ENCODE results near the gene GPR137C.

GPR137C gene

DNA sequence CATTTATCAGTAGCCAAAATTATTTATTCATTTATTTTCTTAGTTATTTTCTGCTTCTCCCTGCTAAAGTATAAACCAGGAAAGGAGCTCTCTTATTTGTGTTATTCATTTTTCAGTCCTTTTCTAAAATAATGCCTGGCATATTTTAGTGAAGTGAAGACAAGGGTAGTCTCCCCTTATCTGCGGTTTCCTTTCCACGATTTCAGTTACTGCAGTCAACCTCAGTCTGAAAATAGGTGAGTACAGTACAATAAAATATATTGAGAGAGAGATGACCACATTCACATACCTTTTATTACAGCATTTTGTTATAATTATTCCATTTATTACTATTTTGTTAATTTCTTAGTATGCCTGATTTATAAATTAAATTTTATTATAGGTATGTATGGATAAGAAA is 57.6 kb downstream of the GPR137C start:
- H3K79me2 ChIP-seq = no peaks in the 10 kb centered on the region
- TF ChIP-seq, protein P1, sequence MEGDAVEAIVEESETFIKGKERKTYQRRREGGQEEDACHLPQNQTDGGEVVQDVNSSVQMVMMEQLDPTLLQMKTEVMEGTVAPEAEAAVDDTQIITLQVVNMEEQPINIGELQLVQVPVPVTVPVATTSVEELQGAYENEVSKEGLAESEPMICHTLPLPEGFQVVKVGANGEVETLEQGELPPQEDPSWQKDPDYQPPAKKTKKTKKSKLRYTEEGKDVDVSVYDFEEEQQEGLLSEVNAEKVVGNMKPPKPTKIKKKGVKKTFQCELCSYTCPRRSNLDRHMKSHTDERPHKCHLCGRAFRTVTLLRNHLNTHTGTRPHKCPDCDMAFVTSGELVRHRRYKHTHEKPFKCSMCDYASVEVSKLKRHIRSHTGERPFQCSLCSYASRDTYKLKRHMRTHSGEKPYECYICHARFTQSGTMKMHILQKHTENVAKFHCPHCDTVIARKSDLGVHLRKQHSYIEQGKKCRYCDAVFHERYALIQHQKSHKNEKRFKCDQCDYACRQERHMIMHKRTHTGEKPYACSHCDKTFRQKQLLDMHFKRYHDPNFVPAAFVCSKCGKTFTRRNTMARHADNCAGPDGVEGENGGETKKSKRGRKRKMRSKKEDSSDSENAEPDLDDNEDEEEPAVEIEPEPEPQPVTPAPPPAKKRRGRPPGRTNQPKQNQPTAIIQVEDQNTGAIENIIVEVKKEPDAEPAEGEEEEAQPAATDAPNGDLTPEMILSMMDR (IDR thresholded peaks at IDR 0.05) = no peak
- H2AFZ ChIP-seq = no peak overlapping the region
- H3K4me3 ChIP-seq (ENCODE audit: low read depth, low read length) = no peak overlapping the region
- no peak overlapping the region for H3K27ac ChIP-seq
- no peak overlapping the region for H3K4me2 ChIP-seq (ENCODE audit: low read length)
- H3K9ac ChIP-seq = no peak overlapping the region
- no peaks in the 10 kb centered on the region for H3K27me3 ChIP-seq (ENCODE audit: control insufficient read depth, insufficient read depth, low read length)
- no peaks in the 10 kb centered on the region for H3K4me1 ChIP-seq
- H3K9me3 ChIP-seq (ENCODE audit: control insufficient read depth, low read length) = no peaks in the 10 kb centered on the region
- H3K36me3 ChIP-seq (ENCODE audit: control insufficient read depth, insufficient read depth, low read length) = no peaks in the 10 kb centered on the region

DNA sequence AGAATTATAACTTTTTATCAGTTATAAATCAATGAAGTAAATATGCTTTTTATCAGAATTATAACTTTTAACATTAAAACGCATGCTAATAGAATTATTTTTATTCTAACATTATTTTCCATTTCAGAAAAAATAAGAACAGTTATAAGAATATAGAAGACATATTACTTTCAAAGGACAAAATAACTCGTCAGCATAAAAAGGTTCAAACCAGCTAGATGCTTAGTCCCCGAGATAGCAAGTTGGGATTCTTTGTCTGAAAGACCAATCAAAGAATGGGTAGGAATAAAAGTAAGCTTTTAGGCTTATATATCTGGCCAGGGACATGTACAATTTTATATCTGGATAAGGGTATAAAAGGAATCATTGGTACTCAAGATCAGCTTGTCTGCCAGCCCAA is 66.0 kb downstream of the GPR137C start:
- Histone ChIP-seq H3K4me1 (no peaks in the 10 kb centered on the region), H3K4me3 (ENCODE audit: low read depth, low read length) (no peak overlapping the region), H3K79me2 (no peaks in the 10 kb centered on the region), H2AFZ (no peak overlapping the region), H3K4me2 (ENCODE audit: low read length) (no peak overlapping the region), H3K36me3 (ENCODE audit: control insufficient read depth, insufficient read depth, low read length) (peaks cover 2% of the 10 kb centered on the region), H3K9me3 (ENCODE audit: control insufficient read depth, low read length) (no peaks in the 10 kb centered on the region), H3K27ac (no peak overlapping the region), H3K9ac (no peak overlapping the region), H3K27me3 (ENCODE audit: control insufficient read depth, insufficient read depth, low read length) (no peaks in the 10 kb centered on the region)
- TF ChIP-seq, protein P1 (IDR thresholded peaks at IDR 0.05) = no peak

DNA sequence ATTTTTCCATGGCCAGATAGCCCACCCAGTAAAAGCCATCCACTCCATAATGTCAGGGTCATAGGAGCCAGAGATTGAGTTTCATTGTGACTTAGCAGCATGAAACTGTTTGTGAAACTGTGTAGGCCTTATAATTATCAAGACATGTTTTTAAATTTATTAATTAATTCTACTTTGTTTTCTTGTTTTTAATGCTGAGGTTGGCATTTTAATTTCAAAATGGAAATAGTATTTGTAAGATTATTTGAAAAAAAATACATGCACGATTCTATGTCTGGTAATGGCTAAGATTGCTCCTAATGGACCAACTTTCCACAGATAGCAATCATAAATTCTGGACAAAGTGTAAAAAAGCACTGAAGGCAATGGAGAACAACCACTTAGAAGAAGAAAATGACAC is 67.1 kb downstream of the GPR137C start:
- Histone ChIP-seq H2AFZ (no peak overlapping the region), H3K79me2 (no peaks in the 10 kb centered on the region), H3K4me2 (ENCODE audit: low read length) (no peak overlapping the region), H3K27ac (no peak overlapping the region), H3K9ac (no peak overlapping the region), H3K4me1 (no peaks in the 10 kb centered on the region), H3K27me3 (ENCODE audit: control insufficient read depth, insufficient read depth, low read length) (no peaks in the 10 kb centered on the region), H3K4me3 (ENCODE audit: low read depth, low read length) (no peak overlapping the region), H3K36me3 (ENCODE audit: control insufficient read depth, insufficient read depth, low read length) (peaks cover 2% of the 10 kb centered on the region), H3K9me3 (ENCODE audit: control insufficient read depth, low read length) (no peaks in the 10 kb centered on the region)
- TF ChIP-seq, protein P1 (IDR thresholded peaks at IDR 0.05) = no peak

GRCh38 chr14:52640137-52640536 is 87.5 kb downstream of the GPR137C start:
- TF ChIP-seq, protein P1 (IDR thresholded peaks at IDR 0.05) = no peak
- H3K4me2 ChIP-seq (ENCODE audit: low read length) = no peak overlapping the region
- no peaks in the 10 kb centered on the region for H3K9me3 ChIP-seq (ENCODE audit: control insufficient read depth, low read length)
- H2AFZ ChIP-seq = no peak overlapping the region
- no peak overlapping the region for H3K4me3 ChIP-seq (ENCODE audit: low read depth, low read length)
- no peaks in the 10 kb centered on the region for H3K79me2 ChIP-seq
- no peak overlapping the region for H3K27ac ChIP-seq
- no peaks in the 10 kb centered on the region for H3K4me1 ChIP-seq
- H3K9ac ChIP-seq = no peak overlapping the region
- no peaks in the 10 kb centered on the region for H3K27me3 ChIP-seq (ENCODE audit: control insufficient read depth, insufficient read depth, low read length)
- H3K36me3 ChIP-seq (ENCODE audit: control insufficient read depth, insufficient read depth, low read length) = no peaks in the 10 kb centered on the region

DNA sequence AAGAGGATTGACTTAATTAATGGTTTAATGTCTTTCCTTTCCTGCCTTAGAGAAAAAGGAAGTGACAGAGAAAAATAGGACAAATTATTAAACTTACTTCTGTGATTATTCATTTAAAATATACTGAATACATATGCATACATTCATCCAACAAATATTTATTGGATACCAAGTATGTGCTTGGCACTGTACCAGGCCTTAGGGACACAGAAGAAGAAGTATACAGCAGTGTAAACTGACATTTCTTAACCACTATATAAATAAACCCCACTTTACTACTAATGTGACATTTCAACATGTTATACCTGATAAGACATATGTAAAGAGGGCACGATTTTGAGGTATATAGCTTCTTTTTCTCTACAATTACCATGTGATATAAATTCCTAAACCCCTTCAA is 89.1 kb downstream of the GPR137C start:
- Histone ChIP-seq H2AFZ (no peak overlapping the region), H3K9ac (no peak overlapping the region)

More for the DNA sequence above, 89.1 kb downstream of the GPR137C start:
- no peaks in the 10 kb centered on the region for H3K36me3 ChIP-seq (ENCODE audit: control insufficient read depth, insufficient read depth, low read length)
- no peaks in the 10 kb centered on the region for H3K79me2 ChIP-seq
- H3K4me1 ChIP-seq = no peaks in the 10 kb centered on the region
- H3K27ac ChIP-seq = no peak overlapping the region
- H3K27me3 ChIP-seq (ENCODE audit: control insufficient read depth, insufficient read depth, low read length) = no peaks in the 10 kb centered on the region
- TF ChIP-seq, protein P1 (IDR thresholded peaks at IDR 0.05) = no peak
- H3K9me3 ChIP-seq (ENCODE audit: control insufficient read depth, low read length) = no peaks in the 10 kb centered on the region
- H3K4me2 ChIP-seq (ENCODE audit: low read length) = no peak overlapping the region
- H3K4me3 ChIP-seq (ENCODE audit: low read depth, low read length) = no peak overlapping the region
